Gastrocnemius medialis (tissue), 4 donors: ENCODE data around the gene SBF1.

Experiments used
- CTCF ChIP-seq, 5 experiments: fragments of 450-650 bp in 3 of 5; fragments of 200-600 bp in 2 of 5; sonication (generic) in 2 of 5; IDR thresholded peaks in 4 of 5; conservative IDR thresholded peaks in 1 of 5; 1 replicate in 4 of 5; 2 replicates in 1 of 5; pipeline ENCODE4 v1.5.1; 2016 to 2019; ENCODE audit warnings: antibody characterized with exemption in 5 of 5, mild to moderate bottlenecking in 3 of 5, moderate library complexity in 3 of 5
- POLR2A ChIP-seq, 2 donors: fragments of 450-650 bp; IDR thresholded peaks; one replicate each; pipeline ENCODE4 v1.6.1; 2017; ENCODE audit warnings: antibody characterized with exemption in 2 of 2, mild to moderate bottlenecking in 2 of 2, moderate library complexity in 2 of 2

GRCh38 chr22:50439871-50440331 is 34.9 kb downstream of the SBF1 start:
- TF ChIP-seq CTCF (IDR thresholded peaks at IDR 0.05 in 4 of 5, conservative IDR thresholded peaks at IDR 0.05 in 1 of 5) (no peak), POLR2A (IDR thresholded peaks at IDR 0.05) (no peak)
